GM23338 (cell line): ENCODE data around the gene HS6ST3. TPM values are rescaled to one million over a fixed set of nuclear protein-coding genes. Genes with fewer than 3 reads are reported as not detected.
A peak's percentile ranks its signal among the peaks of the same experiment; 100 is the strongest.

Source experiments
- ATAC-seq: fragments of 200-7000 bp; cut with Tn5 transposase; 3 replicates; pipeline ENCODE4 v1.9.1; 2020
- DNase-seq: peaks from one replicate; pipeline ENCODE4 v3.0.0-alpha.2; 2015; ENCODE audit warnings: low spot score
- H2AFZ ChIP-seq: fragments of 200-600 bp; sonication (generic); 2 replicates; pipeline ENCODE4 v1.8.0; 2016; ENCODE audit warnings: antibody characterized with exemption, mild to moderate bottlenecking, moderate library complexity
- H3F3A ChIP-seq: fragments of 200-600 bp; sonication (generic); replicated peaks from 2 replicates; pipeline ENCODE4 v1.8.0; 2017; ENCODE audit warnings: antibody characterized with exemption, mixed run types, low read depth
- H3K27ac ChIP-seq: fragments of 200-600 bp; sonication (generic); 2 replicates; pipeline ENCODE4 v1.6.1; 2016; ENCODE audit warnings: low read depth
- H3K27me3 ChIP-seq: fragments of 200-600 bp; sonication (generic); 2 replicates; pipeline ENCODE4 v1.8.0; 2016; ENCODE audit warnings: mild to moderate bottlenecking, mixed run types, moderate library complexity; ENCODE audit not compliant: insufficient read depth
- H3K36me3 ChIP-seq: fragments of 200-600 bp; sonication (generic); 2 replicates; pipeline ENCODE4 v1.8.0; 2016; ENCODE audit warnings: mild to moderate bottlenecking; ENCODE audit not compliant: insufficient read depth
- H3K4me1 ChIP-seq: fragments of 200-600 bp; sonication (generic); 2 replicates; pipeline ENCODE4 v1.8.0; 2016; ENCODE audit warnings: mild to moderate bottlenecking, moderate library complexity; ENCODE audit not compliant: insufficient read depth
- H3K4me2 ChIP-seq: fragments of 200-600 bp; sonication (generic); 2 replicates; pipeline ENCODE4 v1.7.1; 2017; ENCODE audit warnings: mixed run types
- H3K4me3 ChIP-seq: fragments of 200-600 bp; sonication (generic); 2 replicates; pipeline ENCODE4 v1.6.1; 2016; ENCODE audit warnings: mixed run types
- H3K79me2 ChIP-seq: fragments of 200-600 bp; sonication (generic); replicated peaks from 2 replicates; pipeline ENCODE4 v1.8.0; 2017; ENCODE audit warnings: mild to moderate bottlenecking; ENCODE audit not compliant: insufficient read depth
- H3K9me2 ChIP-seq: fragments of 200-600 bp; sonication (generic); 2 replicates; pipeline ENCODE4 v1.8.0; 2017; ENCODE audit not compliant: insufficient read depth
- H4K20me1 ChIP-seq: fragments of 200-600 bp; sonication (generic); replicated peaks from 2 replicates; pipeline ENCODE4 v1.8.0; 2017; ENCODE audit warnings: mild to moderate bottlenecking; ENCODE audit not compliant: insufficient read depth
- H3K27ac Mint-ChIP-seq: 2 replicates; pipeline ENCODE4 v1.8.0; 2020; ENCODE audit warnings: inconsistent platforms, mild to moderate bottlenecking, moderate library complexity, mixed read lengths
- H3K27me3 Mint-ChIP-seq: 3 replicates; pipeline ENCODE4 v1.8.0; 2022; ENCODE audit warnings: low read depth, mild to moderate bottlenecking, moderate library complexity, mixed read lengths, inconsistent platforms; ENCODE audit not compliant: insufficient read depth, poor library complexity
- H3K36me3 Mint-ChIP-seq: 3 replicates; pipeline ENCODE4 v1.8.0; 2021; ENCODE audit warnings: low read depth, mild to moderate bottlenecking, inconsistent platforms, moderate library complexity, mixed read lengths
- H3K4me1 Mint-ChIP-seq: 3 replicates; pipeline ENCODE4 v1.8.0; 2020; ENCODE audit warnings: mild to moderate bottlenecking, inconsistent platforms, mixed read lengths
- H3K4me3 Mint-ChIP-seq: 3 replicates; pipeline ENCODE4 v1.8.0; 2021; ENCODE audit warnings: moderate library complexity, mild to moderate bottlenecking, inconsistent platforms, mixed read lengths
- H3K9me3 Mint-ChIP-seq: 3 replicates; pipeline ENCODE4 v1.8.0; 2020; ENCODE audit warnings: moderate library complexity, mild to moderate bottlenecking, inconsistent platforms, mixed read lengths
- CTCF ChIP-seq, 2 experiments: fragments of 200-600 bp in 1 of 2; sonication (generic) in 1 of 2; conservative IDR thresholded peaks; 2 replicates each; pipeline versions ENCODE4 v1.5.1 to v1.6.1; 2016 to 2017; ENCODE audit warnings: antibody characterized with exemption in 2 of 2, low read depth in 2 of 2, mild to moderate bottlenecking in 2 of 2, moderate library complexity in 1 of 2
- EZH2 ChIP-seq: fragments of 200-600 bp; sonication (generic); IDR thresholded peaks from one replicate; pipeline ENCODE4 v1.8.0; 2017; ENCODE audit warnings: antibody characterized with exemption, mild to moderate bottlenecking, low read depth; ENCODE audit not compliant: unreplicated experiment
- EZH2phosphoT487 ChIP-seq: fragments of 200-600 bp; sonication (generic); IDR thresholded peaks from one replicate; pipeline ENCODE4 v1.8.1; 2018; ENCODE audit warnings: antibody characterized with exemption; ENCODE audit not compliant: unreplicated experiment
- STAT1 ChIP-seq: IDR thresholded peaks from one replicate; pipeline ENCODE4 v1.6.1; 2016; ENCODE audit warnings: antibody characterized with exemption; ENCODE audit not compliant: unreplicated experiment
- ZNF331 ChIP-seq: fragments of 250-450 bp; sonication (Bioruptor Pico); IDR thresholded peaks from 2 replicates; pipeline ENCODE4 v1.5.0; 2020; ENCODE audit warnings: low read depth, mild to moderate bottlenecking, moderate library complexity
- ZNF462 ChIP-seq: fragments of 250-450 bp; sonication (Bioruptor Pico); IDR thresholded peaks from 2 replicates; pipeline ENCODE4 v1.5.0; 2020; ENCODE audit warnings: mild to moderate bottlenecking, moderate library complexity
- polyA plus RNA-seq: library from polyadenylated mRNA; unstranded; fragments of >200 nt; fragmentation: Nextera tagmentation; extraction: Ambion mirVana; gene quantifications from 2 replicates; pipeline ENCODE4 v1.2.1, GENCODE V29; 2016
- total RNA-seq: library from RNA; depleted of rRNA; stranded (reverse); fragments of >200 nt; shearing (Covaris generic); gene quantifications from 2 replicates; pipeline ENCODE4 v1.2.3, GENCODE V29; 2014

Gene HS6ST3
- total and polyA plus RNA-seq, 2 experiments from 2014 or later, result 0.52 to 0.80 TPM

- TF ChIP-seq ZNF462 (CRISPR knock-in tag) (no peak), ZNF331 (no peak), CTCF (conservative IDR thresholded peaks at IDR 0.05; ENCODE audit: low read depth in 2 of 2) (no peak), STAT1 (no peak)
Observed at GRCh38 chr13:96460609-96461008, 370.7 kb downstream of the HS6ST3 start (continued).

- Mint-ChIP-seq H3K27ac (no peak overlapping the region), H3K4me3 (no peak overlapping the region), H3K9me3 (peaks cover 5% of the 10 kb centered on the region; the same call in 2 of the 3 replicates), H3K27me3 (peaks cover 4% of the 10 kb centered on the region), H3K4me1 (peaks cover 26% of the 10 kb centered on the region), H3K36me3 (peaks cover 3% of the 10 kb centered on the region; the same call in 1 of the 3 replicates)
- H3K27me3 ChIP-seq, result peaks cover 5% of the 10 kb centered on the region; the same call in 1 of the 2 replicates
- H3K27ac ChIP-seq, result no peak overlapping the region
- no peaks in the 10 kb centered on the region for H3K79me2 ChIP-seq
- peak; percentile 46 for DNase-seq
- H3K36me3 ChIP-seq, result no peaks in the 10 kb centered on the region
- H3K4me3 ChIP-seq, result no peak overlapping the region
- no peak overlapping the region; the same call in 1 of the 2 replicates for H2AFZ ChIP-seq
- H3K4me2 ChIP-seq, result no peak overlapping the region
- H3K9me2 ChIP-seq, result peaks cover 12% of the 10 kb centered on the region
- no peaks in the 10 kb centered on the region for H3F3A ChIP-seq
- peaks cover 14% of the 10 kb centered on the region for H3K4me1 ChIP-seq
- no peaks in the 10 kb centered on the region for H4K20me1 ChIP-seq
- peak; percentile 61; the same call in 2 of the 3 replicates for ATAC-seq
- TF ChIP-seq EZH2phosphoT487 (no peak), EZH2 (no peak), ZNF331 (no peak), ZNF462 (CRISPR knock-in tag) (no peak)
Observed at GRCh38 chr13:96473526-96474180, 383.7 kb downstream of the HS6ST3 start.
